Germinal center (tissue), 1 donor: Measurements from ENCODE around the gene C1orf74.

ENCODE experiments used
- DNase-seq: peaks from one replicate; pipeline ENCODE4 v3.0.0; 2012; ENCODE audit warnings: mixed read lengths, low spot score

C1orf74 gene

DNA sequence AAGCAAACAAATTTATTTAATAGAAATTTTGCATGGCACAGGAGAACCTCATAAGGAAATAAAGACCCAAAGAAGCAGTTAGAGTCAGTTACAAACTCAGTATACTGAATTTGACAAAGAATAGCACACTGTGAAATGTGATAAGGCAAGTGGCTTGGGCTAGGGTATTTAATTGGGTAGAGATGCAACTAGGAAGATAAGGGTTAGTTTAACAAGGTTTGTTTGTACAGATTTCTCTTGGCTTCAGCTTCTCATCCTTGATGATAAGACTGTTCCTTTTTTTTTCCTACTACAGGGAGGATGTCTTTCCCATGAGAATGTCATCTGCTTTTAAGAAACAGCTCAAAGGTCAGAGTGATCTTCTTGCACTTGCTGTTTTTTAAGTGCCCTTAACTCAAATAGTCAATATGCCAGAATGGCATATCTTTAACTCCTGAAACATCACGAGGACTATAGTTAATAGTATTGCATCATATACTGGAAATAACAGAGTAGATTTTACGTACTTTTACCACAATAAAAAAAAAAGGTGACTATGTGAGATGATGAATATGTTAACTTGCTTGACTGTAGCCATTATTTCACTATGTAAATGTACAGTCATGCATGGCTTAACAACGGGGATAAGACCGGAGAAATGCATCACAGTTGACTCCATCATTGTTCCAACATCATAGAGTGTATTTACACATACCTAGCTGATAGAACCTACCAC lies 37.8 kb downstream of the C1orf74 start:
- DNase-seq, result no peak

DNA sequence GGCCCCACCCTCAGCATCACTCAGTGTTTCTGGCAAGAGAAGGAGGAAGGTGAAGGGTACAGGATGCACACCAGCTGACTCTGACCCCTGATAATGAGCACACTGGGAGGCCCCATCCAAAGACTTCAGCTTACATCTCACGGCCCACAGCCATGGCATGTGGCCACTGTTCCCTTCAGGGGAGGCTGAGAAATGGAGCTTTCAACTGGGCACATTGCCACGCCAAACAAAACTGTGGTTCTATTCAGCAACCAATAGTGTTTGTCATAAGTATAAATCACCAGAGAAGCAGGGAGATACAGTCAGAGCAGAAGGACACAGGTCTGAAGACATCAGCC lies 41.2 kb downstream of the C1orf74 start:
- DNase-seq, result no peak

DNA sequence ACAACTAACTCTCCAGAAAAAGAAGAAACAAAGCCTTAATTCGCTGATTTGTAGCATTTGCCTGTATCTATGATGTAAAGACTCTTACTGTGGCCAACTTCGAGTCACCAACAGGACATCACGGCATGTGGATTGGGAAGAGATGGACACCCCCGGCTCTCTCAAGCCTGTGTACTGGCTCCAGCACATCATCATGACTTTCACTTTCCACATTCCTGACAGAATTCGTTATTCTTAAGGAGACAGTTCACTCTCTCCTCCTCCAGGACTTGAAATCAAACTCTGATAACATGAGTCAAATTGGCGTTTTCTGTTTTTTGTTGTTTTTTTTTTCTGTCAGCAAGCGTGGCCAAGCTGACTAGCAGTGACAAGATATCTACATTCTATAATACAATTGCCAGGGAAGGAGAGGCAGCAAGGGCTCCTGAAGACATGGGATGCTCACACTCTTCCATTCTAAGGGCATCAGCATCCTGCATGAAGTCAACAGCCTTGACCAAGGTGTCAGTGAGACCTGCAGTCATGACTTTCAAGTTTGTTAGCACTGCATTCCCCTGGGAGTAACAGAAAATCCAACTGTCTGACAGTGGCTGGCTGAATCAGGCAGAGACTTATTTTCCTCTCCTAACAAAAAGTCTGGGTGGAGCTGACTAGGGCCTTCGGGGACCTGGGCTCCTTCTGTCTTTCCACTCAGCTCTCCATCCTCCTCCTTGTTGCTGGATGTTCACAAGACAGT lies 41.8 kb downstream of the C1orf74 start:
- no peak for DNase-seq

DNA sequence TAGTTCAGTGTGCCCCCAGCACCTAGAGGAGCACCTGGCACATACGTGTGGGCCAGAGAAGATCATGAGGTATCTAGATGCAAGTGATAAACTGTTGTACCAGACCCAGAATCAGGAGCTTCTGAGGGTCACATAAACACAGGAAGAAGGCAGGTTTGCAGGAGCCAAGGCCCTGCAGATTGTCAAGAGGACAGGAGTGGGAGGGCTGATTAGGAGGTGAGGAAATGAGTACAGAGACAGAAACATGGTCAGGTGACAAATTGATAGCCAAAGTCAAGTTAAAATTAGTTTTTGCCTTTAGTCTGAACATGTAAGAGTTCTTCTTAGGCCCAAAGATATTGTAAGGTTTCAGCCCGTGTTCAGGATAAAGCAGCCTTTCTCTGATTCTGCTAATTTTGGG lies 42.5 kb downstream of the C1orf74 start:
- no peak for DNase-seq

DNA sequence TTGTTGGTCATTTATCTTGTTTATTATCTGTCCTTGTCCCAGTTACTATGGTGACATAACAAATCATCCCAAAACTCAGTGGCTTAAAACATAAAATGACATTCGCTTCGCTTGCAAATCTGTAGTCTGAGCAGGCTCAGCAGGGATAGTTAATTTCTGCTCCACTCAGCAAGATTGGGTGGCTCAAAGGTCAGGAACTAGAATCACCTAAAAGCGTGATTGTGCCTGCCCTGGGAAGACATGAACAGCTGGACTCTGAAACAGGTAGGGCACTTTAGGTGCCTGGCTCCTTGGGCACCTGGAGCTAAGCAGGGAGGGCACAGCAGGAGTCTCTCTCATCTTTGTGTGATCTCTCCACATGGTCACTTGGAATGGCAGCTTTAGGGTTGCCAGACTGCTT lies 43.2 kb downstream of the C1orf74 start:
- no peak for DNase-seq

DNA sequence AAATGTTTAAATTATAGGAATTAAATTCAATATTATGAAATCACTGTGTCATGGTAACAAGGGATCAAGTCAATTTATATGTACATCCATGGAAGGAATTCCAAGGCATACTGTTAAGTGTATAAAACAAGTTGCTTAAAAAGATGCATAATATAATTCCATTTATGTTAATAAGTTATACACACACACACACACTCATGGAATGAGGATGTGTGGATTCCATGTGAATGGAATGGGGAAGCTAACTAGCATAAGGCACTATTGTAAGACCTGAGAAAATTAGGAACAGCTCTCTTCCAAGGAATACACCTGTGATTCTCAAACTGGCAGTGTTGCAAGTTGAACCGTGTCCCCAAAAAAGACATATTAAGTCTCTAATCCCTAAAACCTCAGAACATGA lies 46.1 kb downstream of the C1orf74 start:
- no peak for DNase-seq

DNA sequence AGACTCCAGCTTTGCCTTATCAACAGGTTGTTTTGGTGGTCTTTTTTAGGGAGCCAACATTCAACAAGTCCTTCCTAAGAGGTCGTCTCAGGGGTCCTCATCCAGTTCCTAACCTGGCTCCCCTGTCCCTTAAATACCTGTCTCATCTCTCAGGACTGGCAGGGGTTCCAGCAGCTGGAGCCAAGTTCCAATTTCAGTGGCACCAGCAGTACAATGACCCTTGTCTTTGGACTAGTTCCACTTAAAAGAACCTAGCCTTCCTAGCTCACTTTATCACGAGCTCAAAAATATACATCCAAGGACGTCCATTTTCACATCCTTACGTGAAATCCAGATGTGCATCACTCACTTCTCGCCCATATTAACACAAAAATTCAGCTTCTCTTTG lies 47.2 kb downstream of the C1orf74 start:
- no peak for DNase-seq

DNA sequence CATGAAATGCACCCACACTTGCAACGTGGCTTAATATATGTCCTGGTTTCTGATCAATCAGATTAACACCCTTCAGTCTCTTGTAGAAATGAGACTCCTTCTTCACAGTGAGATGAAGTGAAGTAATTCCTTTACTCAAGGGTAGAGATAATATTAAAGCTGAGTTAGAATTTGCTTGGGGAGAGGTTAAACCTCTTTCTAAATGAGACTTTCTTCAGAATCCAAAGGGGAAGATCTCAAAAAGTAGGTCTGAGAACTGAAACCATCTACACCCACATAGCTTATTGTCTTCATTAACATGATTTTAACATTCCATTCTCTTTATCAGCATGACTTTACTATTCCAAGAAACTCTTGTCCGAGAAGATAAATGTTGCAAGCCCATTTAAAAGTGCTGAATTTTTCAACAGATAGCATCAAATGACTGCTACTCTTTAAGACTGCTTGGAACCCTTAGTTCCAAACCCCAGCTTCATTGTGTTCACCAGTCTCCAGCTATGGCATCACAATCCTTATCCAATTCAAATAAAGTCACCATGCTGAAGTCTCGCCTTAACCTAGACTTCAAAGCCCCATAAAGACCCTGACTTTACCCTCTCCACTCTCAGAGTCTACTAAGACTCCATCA lies 47.8 kb downstream of the C1orf74 start:
- no peak for DNase-seq

DNA sequence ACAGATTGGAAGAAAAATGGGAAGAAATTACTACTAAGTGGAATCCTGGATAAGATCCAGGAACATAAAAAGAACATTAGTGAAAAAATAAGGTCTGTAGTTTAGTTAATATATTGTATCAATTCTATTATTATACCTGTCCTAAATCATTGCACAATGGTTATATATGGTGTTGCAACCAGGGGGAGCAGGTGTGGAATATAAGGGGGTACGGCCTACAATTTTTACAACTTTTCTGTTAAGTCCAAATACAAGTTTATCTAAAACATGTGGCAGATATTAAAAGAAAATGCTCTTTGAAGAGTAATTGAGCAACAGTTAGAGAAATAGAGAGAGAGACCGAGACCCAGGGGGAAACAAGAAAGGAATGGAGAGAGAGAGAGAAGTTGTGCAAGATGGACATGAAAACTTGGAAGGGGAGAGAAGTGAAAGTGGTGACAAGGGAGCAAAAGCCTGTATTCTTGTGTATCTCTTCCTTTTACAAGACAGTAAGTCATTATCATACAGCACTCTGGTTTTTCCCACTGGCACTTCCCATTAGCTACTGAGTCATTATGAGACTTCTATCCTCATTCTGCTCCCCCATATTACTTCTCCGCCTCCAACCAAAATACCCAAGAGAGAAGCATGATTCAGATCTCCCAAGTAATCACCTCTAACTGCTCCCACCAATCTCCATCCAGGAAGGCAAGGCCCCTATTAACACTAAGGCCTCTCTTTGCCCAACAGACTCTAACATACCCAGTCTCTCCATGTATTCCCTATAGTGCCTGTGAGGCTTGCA lies 50.8 kb downstream of the C1orf74 start:
- no peak for DNase-seq

DNA sequence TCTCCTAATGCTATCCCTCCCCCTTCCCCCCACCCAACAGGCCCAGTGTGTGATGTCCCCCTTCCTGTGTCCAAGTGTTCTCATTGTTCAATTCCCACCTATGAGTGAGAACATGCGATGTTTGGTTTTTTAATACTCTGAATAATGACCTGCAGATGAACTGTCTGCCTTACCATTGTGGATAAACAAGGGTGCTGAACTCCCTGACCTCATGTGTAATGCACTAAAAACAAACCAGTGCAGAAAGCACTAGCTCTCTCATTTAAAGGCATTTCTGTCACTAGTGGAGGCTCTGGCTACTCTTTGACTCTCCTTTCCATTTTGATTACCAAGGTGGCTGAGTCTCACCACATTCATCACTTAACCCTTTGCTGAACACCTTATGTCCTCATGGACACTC lies 51.6 kb downstream of the C1orf74 start:
- no peak for DNase-seq

DNA sequence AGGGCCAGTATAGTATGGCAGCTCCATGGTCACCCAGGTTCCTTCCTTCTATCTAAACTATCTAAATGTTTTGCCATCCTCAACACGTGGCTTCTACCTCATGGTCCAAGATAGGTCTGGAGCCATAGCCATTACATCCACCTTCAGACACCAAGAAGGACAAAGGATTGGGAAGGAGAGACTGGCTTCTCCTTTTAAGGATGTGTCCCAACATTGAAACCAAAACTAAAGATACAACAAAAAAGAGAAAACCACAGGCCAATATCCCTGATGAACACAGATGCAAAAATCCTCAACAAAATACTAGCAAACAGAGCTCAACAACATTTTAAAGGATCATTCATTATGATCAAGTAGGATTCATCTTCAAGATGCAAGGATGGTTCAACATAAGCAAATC lies 54.9 kb downstream of the C1orf74 start:
- DNase-seq, result no peak
